Neuronal stem cell (in vitro differentiated cells): ENCODE data around the gene TMEM271.
"Not testable (repeated sequence)": the region's sequence is repeated elsewhere in the genome, so short reads cannot be mapped to it uniquely, and the experiment has no call there.

Experiments
- DNase-seq: peaks from one replicate; pipeline ENCODE4 v3.0.0-alpha.2; 2013; ENCODE audit warnings: low spot score
- H2AFZ ChIP-seq: one replicate; pipeline ENCODE4 v1.6.1; 2013; ENCODE audit warnings: mild to moderate bottlenecking, low read length, inconsistent platforms
- H2AK5ac ChIP-seq: 2 replicates; pipeline ENCODE4 v1.6.1; 2013; ENCODE audit warnings: low read depth, mild to moderate bottlenecking, inconsistent platforms, low read length, moderate library complexity, mixed read lengths
- H2BK120ac ChIP-seq: 2 replicates; pipeline ENCODE4 v1.6.1; 2013; ENCODE audit warnings: low read depth, mild to moderate bottlenecking, inconsistent platforms, low read length, moderate library complexity, mixed read lengths
- H2BK12ac ChIP-seq: one replicate; pipeline ENCODE4 v1.6.1; 2013; ENCODE audit warnings: low read length, inconsistent platforms
- H2BK15ac ChIP-seq: 2 replicates; pipeline ENCODE4 v1.6.1; 2013; ENCODE audit warnings: mild to moderate bottlenecking, low read length, inconsistent platforms, mixed read lengths
- H2BK5ac ChIP-seq: one replicate; pipeline ENCODE4 v1.6.1; 2013; ENCODE audit warnings: inconsistent platforms, mild to moderate bottlenecking, low read length, moderate library complexity
- H3K14ac ChIP-seq: one replicate; pipeline ENCODE4 v1.6.1; 2013; ENCODE audit warnings: low read length, inconsistent platforms
- H3K18ac ChIP-seq: 2 replicates; pipeline ENCODE4 v1.6.1; 2013; ENCODE audit warnings: low read length, inconsistent platforms
- H3K23ac ChIP-seq: 2 replicates; pipeline ENCODE4 v1.6.1; 2013; ENCODE audit warnings: low read depth, mild to moderate bottlenecking, mixed read lengths, low read length, inconsistent platforms; ENCODE audit not compliant: poor library complexity
- H3K27ac ChIP-seq: replicated peaks from 3 replicates; pipeline ENCODE4 v1.5.1; 2013; ENCODE audit warnings: low read length, inconsistent platforms
- H3K27me3 ChIP-seq, 3 experiments: 2 replicates each; pipeline ENCODE4 v1.6.1; 2013; ENCODE audit warnings: low read length in 3 of 3, mild to moderate bottlenecking in 2 of 3, inconsistent platforms in 1 of 3, low read depth in 1 of 3, mixed read lengths in 1 of 3, moderate library complexity in 1 of 3; ENCODE audit not compliant: control insufficient read depth in 3 of 3, insufficient read depth in 3 of 3
- H3K36me3 ChIP-seq, 2 donors: replicated peaks in 1 of 2; 2 replicates each; pipeline ENCODE4 v1.6.1; 2013; ENCODE audit warnings: low read length in 2 of 2; ENCODE audit not compliant: control insufficient read depth in 2 of 2, insufficient read depth in 2 of 2
- H3K4ac ChIP-seq: 2 replicates; pipeline ENCODE4 v1.6.1; 2013; ENCODE audit warnings: inconsistent platforms, mild to moderate bottlenecking, low read length, moderate library complexity
- H3K4me1 ChIP-seq, 2 donors: 1 replicate in 1 of 2; 2 replicates in 1 of 2; pipeline ENCODE4 v1.6.1; 2013; ENCODE audit warnings: low read length in 2 of 2, low read depth in 1 of 2; ENCODE audit not compliant: control insufficient read depth in 2 of 2, insufficient read depth in 1 of 2
- H3K4me2 ChIP-seq: one replicate; pipeline ENCODE4 v1.6.1; 2013; ENCODE audit warnings: mild to moderate bottlenecking, low read length, inconsistent platforms; ENCODE audit not compliant: insufficient read depth, poor library complexity, severe bottlenecking
- H3K4me3 ChIP-seq, 2 donors: 2 replicates each; pipeline ENCODE4 v1.5.1; 2013; ENCODE audit warnings: low read length in 2 of 2, mild to moderate bottlenecking in 2 of 2, inconsistent platforms in 1 of 2, moderate library complexity in 1 of 2
- H3K79me1 ChIP-seq: one replicate; pipeline ENCODE4 v1.6.1; 2013; ENCODE audit warnings: low read depth, mild to moderate bottlenecking, inconsistent platforms, low read length, moderate library complexity
- H3K9ac ChIP-seq: one replicate; pipeline ENCODE4 v1.6.1; 2013; ENCODE audit warnings: mild to moderate bottlenecking, low read depth, low read length, inconsistent platforms; ENCODE audit not compliant: poor library complexity
- H3K9me3 ChIP-seq, 2 donors: replicated peaks in 1 of 2; 2 replicates each; pipeline versions ENCODE3 to v1.6.1; 2013; ENCODE audit warnings: low read length in 2 of 2, mild to moderate bottlenecking in 2 of 2, inconsistent platforms in 1 of 2, low read depth in 1 of 2, mixed read lengths in 1 of 2, moderate library complexity in 1 of 2; ENCODE audit not compliant: control insufficient read depth in 2 of 2, insufficient read depth in 1 of 2
- H4K8ac ChIP-seq: one replicate; pipeline ENCODE4 v1.6.1; 2013; ENCODE audit warnings: low read depth, mild to moderate bottlenecking, inconsistent platforms, low read length, moderate library complexity
- H4K91ac ChIP-seq: one replicate; pipeline ENCODE4 v1.6.1; 2013; ENCODE audit warnings: low read length, low read depth, mild to moderate bottlenecking, inconsistent platforms; ENCODE audit not compliant: poor library complexity
- WGBS, 2 donors: extraction: QIAGEN DNeasy Blood & Tissue Kit; methylation state at CpG; one replicate each; pipeline ENCODE4 v1.1.7; 2013; ENCODE audit warnings: missing lambda C conversion rate in 2 of 2, mixed read lengths in 1 of 2; ENCODE audit not compliant: insufficient read length in 2 of 2, insufficient replicate concordance in 1 of 2; ENCODE audit errors: extremely low coverage in 2 of 2; 5-methylcytosine and 5-hydroxymethylcytosine counted together

The TMEM271 gene

GRCh38 chr4:552019-552418 lies 24.1 kb downstream of the TMEM271 start:
- Histone ChIP-seq H3K14ac (no peak overlapping the region), H2BK12ac (no peak overlapping the region), H3K36me3 (no peaks in the 10 kb centered on the region), H3K9me3 (peaks cover 4 to 8% of the 10 kb centered on the region in 2 donors), H3K27me3 (no peaks in the 10 kb centered on the region), H3K27ac (no peak overlapping the region), H3K23ac (no peak overlapping the region), H4K8ac (no peak overlapping the region), H3K4me1 (no peaks in the 10 kb centered on the region), H3K9ac (no peak overlapping the region), H2AFZ (no peak overlapping the region), H3K79me1 (peaks cover 3% of the 10 kb centered on the region), H4K91ac (no peak overlapping the region), H3K4ac (no peak overlapping the region), H3K4me2 (no peak overlapping the region), H2AK5ac (no peak overlapping the region), H3K4me3 (no peak overlapping the region), H3K18ac (no peak overlapping the region), H2BK15ac (no peak overlapping the region), H2BK120ac (no peak overlapping the region), H2BK5ac (no peak overlapping the region)
- no CpG with 5 or more reads among the region's 5 CpGs for WGBS, 2 donors
- no peak for DNase-seq

- not testable (repeated sequence) for H2AFZ ChIP-seq, H4K8ac ChIP-seq, H3K23ac ChIP-seq, H3K79me1 ChIP-seq, H3K9me3 ChIP-seq, DNase-seq, H3K4me3 ChIP-seq, H3K4ac ChIP-seq, H3K27ac ChIP-seq, H3K36me3 ChIP-seq, H2AK5ac ChIP-seq, H3K27me3 ChIP-seq, H2BK5ac ChIP-seq, H2BK120ac ChIP-seq, H2BK15ac ChIP-seq, H3K4me1 ChIP-seq, H2BK12ac ChIP-seq, H3K4me2 ChIP-seq, H3K14ac ChIP-seq, H3K18ac ChIP-seq, H4K91ac ChIP-seq, H3K9ac ChIP-seq
- no CpG with 5 or more reads among the region's 27 CpGs for WGBS, 2 donors
Observed at GRCh38 chr4:550268-550667, 25.8 kb downstream of the TMEM271 start.

GRCh38 chr4:548976-549375 lies 27.1 kb downstream of the TMEM271 start:
- H3K27ac ChIP-seq = no peak overlapping the region
- no peak overlapping the region for H2BK120ac ChIP-seq
- no peak overlapping the region for H3K4me3 ChIP-seq
- H4K91ac ChIP-seq = no peak overlapping the region
- WGBS, 2 donors = no CpG with 5 or more reads among the region's 8 CpGs
- DNase-seq = no peak
- no peak overlapping the region for H3K18ac ChIP-seq
- no peak overlapping the region for H3K14ac ChIP-seq
- no peaks in the 10 kb centered on the region for H3K36me3 ChIP-seq
- H3K4me2 ChIP-seq = no peak overlapping the region
- no peak overlapping the region for H2BK15ac ChIP-seq
- H3K79me1 ChIP-seq = no peaks in the 10 kb centered on the region
- peaks cover under 1 to 4% of the 10 kb centered on the region in 2 donors for H3K9me3 ChIP-seq
- H4K8ac ChIP-seq = no peak overlapping the region
- no peaks in the 10 kb centered on the region for H3K4me1 ChIP-seq
- no peaks in the 10 kb centered on the region for H3K27me3 ChIP-seq
- no peak overlapping the region for H2BK5ac ChIP-seq
- no peak overlapping the region for H2BK12ac ChIP-seq
- H2AFZ ChIP-seq = no peak overlapping the region
- H3K4ac ChIP-seq = no peak overlapping the region
- H3K23ac ChIP-seq = no peak overlapping the region
- no peak overlapping the region for H2AK5ac ChIP-seq
- H3K9ac ChIP-seq = no peak overlapping the region

- DNase-seq = no peak
- Histone ChIP-seq H2AK5ac (no peak overlapping the region), H2AFZ (no peak overlapping the region), H3K4me3 (no peak overlapping the region), H3K4me1 (no peaks in the 10 kb centered on the region), H2BK15ac (no peak overlapping the region), H4K91ac (no peak overlapping the region), H3K18ac (no peak overlapping the region), H3K27ac (no peak overlapping the region), H3K36me3 (no peaks in the 10 kb centered on the region), H3K4ac (no peak overlapping the region), H3K4me2 (no peak overlapping the region), H3K14ac (no peak overlapping the region), H3K23ac (no peak overlapping the region), H3K9me3 (no peaks in the 10 kb centered on the region), H4K8ac (no peak overlapping the region), H2BK120ac (no peak overlapping the region), H3K9ac (no peak overlapping the region), H2BK12ac (no peak overlapping the region), H3K79me1 (no peaks in the 10 kb centered on the region), H3K27me3 (no peaks in the 10 kb centered on the region), H2BK5ac (no peak overlapping the region)
- no CpG with 5 or more reads among the region's 5 CpGs for WGBS, 2 donors
Observed at GRCh38 chr4:545612-546011, 30.5 kb downstream of the TMEM271 start.
